Superior temporal gyrus (tissue), 1 donor: ENCODE results near the gene MITF.

Experiments used
- DNase-seq: peaks from one replicate; pipeline ENCODE4 v3.0.0-alpha.2; 2016; ENCODE audit errors: extremely low spot score

The MITF gene

DNA sequence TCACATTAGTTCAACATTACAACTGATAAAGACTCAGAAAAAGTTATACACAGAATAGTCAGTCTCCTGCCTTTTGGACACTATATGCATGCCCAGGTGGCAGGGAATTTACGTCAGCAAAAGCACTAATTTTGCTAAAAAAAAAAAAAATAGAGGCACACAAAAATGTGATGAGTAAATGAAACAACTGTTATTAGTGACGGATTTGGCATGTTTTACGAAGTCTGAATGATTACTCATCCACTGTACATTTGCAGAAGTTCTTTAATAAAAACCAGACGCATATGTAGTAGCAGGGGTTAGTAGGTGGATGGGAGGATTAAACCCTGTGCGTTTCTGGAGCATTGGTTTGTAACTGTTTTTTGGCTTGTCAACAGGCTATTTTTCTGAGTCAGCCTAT is 99.0 kb downstream of the MITF start:
- DNase-seq, result no peak

- no peak for DNase-seq
Measured at GRCh38 chr3:69838696-69839515, 99.6 kb downstream of the MITF start.

- DNase-seq, result no peak
Measured at GRCh38 chr3:69842351-69842750, 103.1 kb downstream of the MITF start.

GRCh38 chr3:69842789-69843188 is 103.5 kb downstream of the MITF start:
- no peak for DNase-seq

DNA sequence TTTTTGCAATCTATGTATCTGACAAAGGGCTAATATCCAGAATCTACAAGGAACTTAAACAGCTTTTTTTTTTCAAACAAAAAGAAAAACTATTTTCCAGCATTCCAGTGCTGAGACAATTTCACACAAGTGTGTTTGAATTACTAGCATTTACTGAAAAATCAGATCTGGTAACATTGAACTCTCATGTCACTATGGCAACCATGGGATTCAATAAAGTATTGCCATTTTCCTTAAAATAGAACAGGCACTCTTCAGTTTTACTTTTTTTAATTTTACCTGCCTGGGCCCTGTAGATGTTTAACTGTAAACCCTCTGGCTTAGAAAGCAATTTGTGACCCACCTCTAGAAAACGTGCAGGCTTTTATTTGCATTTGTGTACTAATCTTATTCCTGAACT is 105.4 kb downstream of the MITF start:
- DNase-seq, result no peak

GRCh38 chr3:69847303-69847702 is 108.0 kb downstream of the MITF start:
- no peak for DNase-seq

- no peak for DNase-seq
Measured at GRCh38 chr3:69848113-69848512, 108.8 kb downstream of the MITF start.

GRCh38 chr3:69850849-69851248 is 111.6 kb downstream of the MITF start:
- DNase-seq, result no peak

DNA sequence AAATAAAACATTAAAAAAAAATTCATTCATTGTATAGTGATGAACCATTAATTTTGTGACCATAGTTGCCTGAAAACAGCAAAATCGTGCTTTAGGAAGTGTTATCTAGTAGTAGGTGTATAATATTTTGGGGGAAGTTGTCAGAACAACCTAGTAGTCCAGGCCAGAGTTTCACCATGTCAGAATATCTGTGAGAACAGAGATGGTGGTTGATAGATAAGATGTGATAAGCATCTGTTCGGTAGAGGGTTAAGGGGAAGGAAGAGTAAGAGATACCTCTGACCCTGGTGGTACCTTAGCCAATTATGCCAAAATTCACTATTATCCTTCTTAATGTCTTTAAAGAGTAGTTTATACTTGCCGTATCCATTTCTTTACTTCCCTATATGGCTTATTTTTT is 113.8 kb downstream of the MITF start:
- no peak for DNase-seq

GRCh38 chr3:69855436-69856162 is 116.3 kb downstream of the MITF start:
- peak; percentile 86 for DNase-seq

DNA sequence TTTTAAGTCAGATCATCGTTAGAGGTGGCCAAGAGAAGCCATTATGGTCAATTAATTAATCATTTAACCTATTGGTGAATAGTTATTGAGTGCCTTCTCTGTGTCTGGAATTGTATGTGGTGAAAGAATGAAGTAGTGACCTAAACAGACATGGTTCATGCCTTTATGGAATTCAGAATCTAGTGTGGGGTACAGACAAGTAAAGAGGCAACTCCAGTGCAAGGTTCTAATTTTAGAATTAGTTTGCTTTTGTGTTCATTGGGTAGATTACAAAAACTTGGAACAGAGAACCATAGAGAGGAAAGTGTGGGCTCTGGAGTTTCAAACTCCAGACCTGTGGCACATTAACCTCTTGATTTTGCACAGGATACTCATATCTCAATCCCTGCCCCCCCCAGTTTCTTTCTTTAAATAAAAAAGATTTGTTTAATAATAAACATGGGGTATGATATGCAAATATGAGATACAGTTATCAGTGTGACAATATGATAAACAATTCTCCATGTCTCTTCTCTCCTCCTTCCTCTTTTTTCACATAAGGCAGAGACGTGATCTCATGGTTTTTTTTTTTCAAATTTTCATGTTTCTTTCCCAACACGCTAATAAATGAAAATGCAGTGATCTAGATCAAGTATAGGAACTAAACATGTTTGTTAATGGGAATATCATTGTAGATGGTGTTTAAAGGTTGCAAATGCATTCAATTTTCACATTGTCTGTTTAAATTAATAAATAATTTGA is 117.9 kb downstream of the MITF start:
- no peak for DNase-seq

GRCh38 chr3:69861556-69861955 is 122.3 kb downstream of the MITF start:
- no peak for DNase-seq

DNA sequence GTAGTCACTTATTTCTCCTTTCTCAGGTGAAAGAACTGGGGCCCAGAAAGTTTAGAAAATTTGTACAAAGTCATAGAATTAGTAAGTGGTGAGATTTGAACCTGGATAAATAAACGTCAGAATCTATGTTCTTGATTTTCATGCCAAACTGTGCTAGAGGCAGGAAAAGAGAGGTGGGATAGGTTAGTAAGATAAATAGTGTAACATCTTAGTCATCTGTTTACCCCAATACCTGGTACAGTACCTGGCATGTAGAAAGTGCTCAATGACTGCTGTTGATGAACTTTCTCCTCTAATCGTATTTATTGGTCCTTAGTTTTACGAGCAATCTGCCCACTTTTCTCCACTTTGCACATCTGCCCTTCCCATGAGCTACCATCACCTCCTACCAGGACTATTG is 124.9 kb downstream of the MITF start:
- no peak for DNase-seq

DNA sequence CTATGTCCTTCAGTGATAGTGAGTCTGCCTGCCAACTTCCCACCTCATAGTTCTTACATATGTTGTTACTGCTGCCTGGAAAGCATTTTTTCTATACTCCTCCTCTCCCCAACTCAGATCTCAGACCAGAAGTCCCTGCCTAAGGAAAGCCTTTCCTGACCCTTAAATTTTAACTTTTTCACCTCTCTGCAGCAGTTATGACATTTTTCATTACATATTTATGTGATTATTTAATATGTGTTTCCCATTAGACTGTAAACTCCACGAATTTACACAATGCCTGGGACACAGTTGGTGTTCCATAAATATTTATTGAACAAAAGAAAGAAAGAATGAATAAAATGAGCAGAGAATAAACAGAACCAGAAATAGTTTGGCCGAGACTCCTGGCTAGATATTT is 125.5 kb downstream of the MITF start:
- no peak for DNase-seq

- DNase-seq, result no peak
Measured at GRCh38 chr3:69865925-69866679, 126.8 kb downstream of the MITF start.

DNA sequence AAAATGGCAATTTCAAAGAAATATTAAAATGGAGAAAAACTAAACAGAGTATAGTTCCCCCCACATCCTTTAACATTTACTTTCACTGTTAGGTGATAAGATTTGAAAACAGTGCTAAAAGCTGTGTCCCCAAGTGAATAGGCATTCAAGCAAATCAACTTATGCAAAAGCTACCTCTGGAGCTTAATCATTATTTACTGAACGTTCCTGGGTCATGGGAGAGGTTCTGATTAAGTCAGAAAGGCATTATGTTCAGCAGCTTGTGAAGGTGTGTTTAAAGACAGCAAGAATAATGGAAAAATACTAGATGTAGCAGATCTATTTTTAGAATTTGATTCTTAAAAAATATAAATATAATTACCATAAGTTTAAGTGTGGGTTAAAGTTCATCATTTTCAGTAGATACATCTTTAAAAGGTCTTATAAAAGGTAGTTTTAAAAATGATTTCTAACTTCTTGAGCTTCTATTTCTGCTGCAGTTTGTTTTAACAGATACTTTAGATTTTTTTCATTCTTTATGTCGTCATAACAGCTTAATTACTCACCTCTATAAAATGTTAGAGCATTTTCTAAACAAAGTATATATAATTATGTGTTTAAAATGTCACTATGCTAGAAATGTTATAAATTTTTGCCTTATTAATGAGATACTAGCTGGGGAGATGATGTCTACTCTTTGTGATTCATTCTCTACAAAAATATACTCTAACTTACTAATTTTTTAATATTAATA is 127.9 kb downstream of the MITF start:
- no peak for DNase-seq

- no peak for DNase-seq
Measured at GRCh38 chr3:69867941-69868505, 128.8 kb downstream of the MITF start.

DNA sequence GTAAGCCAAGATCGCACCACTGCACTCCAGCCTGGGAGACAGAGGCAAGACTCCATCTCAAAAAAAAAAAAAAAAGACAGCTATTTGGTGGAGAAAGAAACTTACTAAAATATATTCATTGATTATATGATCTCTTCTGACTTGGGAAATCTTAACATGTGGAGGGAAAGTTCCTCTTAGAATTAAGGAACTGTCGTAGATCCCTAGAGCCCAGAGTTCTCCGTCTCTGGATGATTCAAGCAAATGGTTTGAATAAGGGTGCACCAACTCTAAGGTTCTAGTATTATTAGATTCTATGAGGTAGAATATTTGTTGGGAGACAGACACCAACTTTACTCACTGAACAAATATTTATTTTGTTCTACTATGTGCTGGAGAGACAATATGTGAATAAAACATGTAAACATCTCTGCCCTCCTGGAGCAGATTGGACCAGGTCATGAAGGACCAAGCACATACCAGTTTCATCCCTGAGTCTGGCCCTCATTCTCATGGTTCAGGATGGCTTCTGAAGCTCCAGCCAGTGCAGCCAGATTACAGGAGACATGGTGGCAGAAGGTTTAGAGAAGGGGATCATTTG is 129.7 kb downstream of the MITF start:
- DNase-seq, result no peak

DNA sequence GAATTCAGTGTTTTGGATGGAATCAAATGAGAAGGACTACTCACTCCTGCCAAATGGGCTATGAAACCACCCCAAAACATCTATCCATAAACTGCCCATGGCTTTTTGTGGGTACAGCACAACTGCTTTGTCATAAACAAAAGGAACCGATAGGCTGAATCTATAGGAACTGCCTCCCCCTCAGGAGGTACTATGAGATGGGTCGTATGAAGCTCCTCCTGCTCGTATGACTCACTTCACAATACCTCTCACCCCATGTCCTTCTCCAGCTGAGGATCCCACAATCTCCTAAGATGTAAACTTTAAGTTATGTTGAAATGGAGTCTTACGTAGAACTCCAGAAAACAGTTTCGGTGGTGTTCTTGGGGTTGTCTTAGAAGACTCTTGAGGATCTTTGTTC is 130.4 kb downstream of the MITF start:
- no peak for DNase-seq

- DNase-seq, result no peak
Measured at GRCh38 chr3:69871251-69871650, 132.0 kb downstream of the MITF start.
